ENCODE data around the gene GOLM1.
"Not testable (repeated sequence)": the region's sequence is repeated elsewhere in the genome, so short reads cannot be mapped to it uniquely, and the experiment has no call there.

GOLM1 gene, protein sequence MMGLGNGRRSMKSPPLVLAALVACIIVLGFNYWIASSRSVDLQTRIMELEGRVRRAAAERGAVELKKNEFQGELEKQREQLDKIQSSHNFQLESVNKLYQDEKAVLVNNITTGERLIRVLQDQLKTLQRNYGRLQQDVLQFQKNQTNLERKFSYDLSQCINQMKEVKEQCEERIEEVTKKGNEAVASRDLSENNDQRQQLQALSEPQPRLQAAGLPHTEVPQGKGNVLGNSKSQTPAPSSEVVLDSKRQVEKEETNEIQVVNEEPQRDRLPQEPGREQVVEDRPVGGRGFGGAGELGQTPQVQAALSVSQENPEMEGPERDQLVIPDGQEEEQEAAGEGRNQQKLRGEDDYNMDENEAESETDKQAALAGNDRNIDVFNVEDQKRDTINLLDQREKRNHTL

DNA sequence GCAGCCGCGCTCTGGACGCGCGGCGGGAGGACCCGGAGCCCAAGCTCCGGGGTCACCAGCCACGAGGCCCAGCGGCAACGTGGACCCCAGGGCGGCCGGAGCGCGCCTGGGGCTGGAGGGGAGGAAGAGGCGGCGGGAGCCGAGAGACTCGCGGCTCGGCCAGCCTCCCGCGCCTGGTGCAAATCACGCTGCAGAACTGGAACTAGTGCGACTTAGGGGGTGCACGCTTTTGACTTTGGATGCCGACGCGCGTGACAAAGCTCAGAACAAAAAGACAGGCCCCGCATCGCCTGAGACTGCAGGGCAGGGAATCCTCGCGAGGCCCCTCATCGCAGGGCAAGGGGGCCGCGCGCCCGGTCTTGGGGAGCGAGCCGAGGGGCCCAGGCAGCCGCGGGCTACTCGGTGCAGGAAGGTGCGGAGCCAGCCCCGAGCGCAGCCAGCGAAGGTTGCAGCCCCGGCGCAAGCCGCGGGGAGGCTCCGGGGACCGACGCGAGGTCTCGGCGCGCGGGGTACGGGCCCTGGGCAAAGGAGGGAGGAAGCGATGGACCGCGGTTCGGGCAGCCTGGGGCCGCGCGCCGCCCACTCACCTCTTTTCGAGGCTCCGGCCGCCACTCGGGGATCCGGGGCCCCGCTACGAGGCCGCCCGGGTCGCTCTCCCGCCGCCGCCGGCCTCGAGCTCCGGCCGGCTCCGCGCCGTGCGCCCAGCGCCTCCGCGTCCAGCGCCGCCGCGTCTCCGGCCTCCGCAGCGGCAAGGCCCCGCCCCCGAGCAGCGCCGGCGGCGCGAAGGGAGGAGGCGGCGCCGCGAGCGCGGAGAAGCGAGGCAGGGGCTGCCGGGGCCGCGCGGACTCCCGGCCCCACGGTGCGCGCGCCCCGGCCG is at the start of gene GOLM1:
Gene GOLM1, minus strand, starts transcription at position 735 of the 877 bp plus-strand sequence. CDS start 20,238 bp downstream, outside the sequence.
- H3K27ac ChIP-seq (ENCODE audit: low read depth in 2 of 2, low read length in 2 of 2) = peak within 1 kb of the TSS; percentile 87 to 93
- H3K4me3 ChIP-seq (ENCODE audit: low read length in 2 of 2) = peak within 1 kb of the TSS; percentile 69 to 82
- H3K4me1 ChIP-seq (ENCODE audit: control insufficient read depth in 2 of 2, insufficient read depth in 2 of 2, low read length in 2 of 2) = peaks cover 6 to 23% of the 10 kb centered on the region in 2 donors
- peak within 1 kb of the TSS; percentile 84 to 85 for H3K9ac ChIP-seq (ENCODE audit: low read depth in 1 of 2, low read length in 2 of 2)
- H3K27me3 ChIP-seq (ENCODE audit: control insufficient read depth in 2 of 2, insufficient read depth in 2 of 2, low read length in 2 of 2) = peaks cover 0 to 4% of the 10 kb centered on the region in 2 donors
- no peaks in the 10 kb centered on the region for H3K9me3 ChIP-seq (ENCODE audit: control insufficient read depth in 2 of 2, low read length in 2 of 2)
- H3K36me3 ChIP-seq (ENCODE audit: control insufficient read depth in 2 of 2, insufficient read depth in 2 of 2, low read length in 2 of 2) = no peaks in the 10 kb centered on the region

DNA sequence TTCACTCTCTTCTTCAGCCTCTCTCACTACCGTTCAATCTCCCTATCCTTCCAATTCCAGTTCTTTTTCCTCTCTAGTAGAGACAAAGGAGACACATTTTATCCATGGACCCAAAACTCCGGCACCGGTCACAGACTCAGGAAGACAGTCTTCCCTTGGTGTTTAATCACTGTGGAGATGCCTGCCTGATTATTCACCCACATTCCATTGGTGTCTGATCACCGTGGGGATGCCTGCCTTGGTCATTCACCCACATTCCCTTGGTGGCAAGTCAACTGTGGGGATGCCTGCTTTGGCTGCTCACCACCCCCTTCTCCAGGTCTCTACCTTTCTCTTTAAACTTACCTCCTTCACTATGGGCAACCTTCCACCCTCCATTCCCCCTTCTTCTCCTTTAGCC is 47.3 kb upstream of the GOLM1 start:
- H3K9ac ChIP-seq (ENCODE audit: low read depth in 1 of 2, low read length in 2 of 2); H3K27ac ChIP-seq (ENCODE audit: low read depth in 2 of 2, low read length in 2 of 2); H3K36me3 ChIP-seq (ENCODE audit: control insufficient read depth in 2 of 2, insufficient read depth in 2 of 2, low read length in 2 of 2); H3K4me3 ChIP-seq (ENCODE audit: low read length in 2 of 2); H3K27me3 ChIP-seq (ENCODE audit: control insufficient read depth in 2 of 2, insufficient read depth in 2 of 2, low read length in 2 of 2); H3K9me3 ChIP-seq (ENCODE audit: control insufficient read depth in 2 of 2, low read length in 2 of 2); H3K4me1 ChIP-seq (ENCODE audit: control insufficient read depth in 2 of 2, insufficient read depth in 2 of 2, low read length in 2 of 2): not testable (repeated sequence)

DNA sequence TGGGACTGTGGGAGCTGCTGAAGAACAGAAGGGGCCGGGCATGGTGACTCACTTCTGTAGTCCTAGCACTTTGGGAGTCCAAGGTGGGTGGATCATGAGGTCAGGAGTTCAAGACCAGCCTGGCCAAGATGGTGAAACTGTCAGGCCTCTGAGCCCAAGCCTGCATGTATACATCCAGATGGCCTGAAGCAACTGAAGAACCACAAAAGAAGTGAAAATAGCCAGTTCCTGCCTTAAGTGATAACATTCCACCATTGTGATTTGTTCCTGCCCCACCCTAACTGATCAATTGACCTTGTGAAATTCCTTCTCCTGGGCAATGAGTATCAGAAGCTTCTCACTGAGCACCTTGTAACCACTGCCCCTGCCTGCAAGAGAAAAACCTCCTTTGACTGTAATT is 46.6 kb upstream of the GOLM1 start:
- not testable (repeated sequence) for H3K9ac ChIP-seq (ENCODE audit: low read depth in 1 of 2, low read length in 2 of 2); H3K9me3 ChIP-seq (ENCODE audit: control insufficient read depth in 2 of 2, low read length in 2 of 2); H3K36me3 ChIP-seq (ENCODE audit: control insufficient read depth in 2 of 2, insufficient read depth in 2 of 2, low read length in 2 of 2)

DNA sequence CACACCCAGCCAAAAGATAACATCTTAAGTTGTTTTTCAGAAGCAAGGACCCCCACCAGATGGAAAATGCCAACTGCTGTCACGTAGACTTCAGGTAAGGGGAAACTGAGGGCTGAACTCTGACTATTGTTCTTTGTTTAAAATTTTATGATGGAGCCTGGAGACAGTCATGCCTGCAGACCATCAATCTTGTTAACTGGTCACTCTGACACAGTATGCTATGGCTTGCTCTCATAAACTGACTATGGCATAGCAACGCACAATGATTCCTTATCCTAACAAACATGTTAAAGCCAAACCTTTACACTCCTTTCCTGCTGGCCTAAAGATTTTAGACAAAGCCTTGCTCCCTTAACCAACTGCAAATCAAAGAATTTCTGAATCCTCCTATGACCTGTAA is 43.6 kb upstream of the GOLM1 start:
- Histone ChIP-seq H3K27me3 (ENCODE audit: control insufficient read depth in 2 of 2, insufficient read depth in 2 of 2, low read length in 2 of 2) (no peaks in the 10 kb centered on the region), H3K4me3 (ENCODE audit: low read length in 2 of 2) (no peak overlapping the region), H3K4me1 (ENCODE audit: control insufficient read depth in 2 of 2, insufficient read depth in 2 of 2, low read length in 2 of 2) (no peaks in the 10 kb centered on the region), H3K36me3 (ENCODE audit: control insufficient read depth in 2 of 2, insufficient read depth in 2 of 2, low read length in 2 of 2) (no peaks in the 10 kb centered on the region), H3K9ac (ENCODE audit: low read depth in 1 of 2, low read length in 2 of 2) (no peak overlapping the region), H3K27ac (ENCODE audit: low read depth in 2 of 2, low read length in 2 of 2) (no peak overlapping the region), H3K9me3 (ENCODE audit: control insufficient read depth in 2 of 2, low read length in 2 of 2) (no peaks in the 10 kb centered on the region)

More for the DNA sequence above, 46.6 kb upstream of the GOLM1 start:
- H3K27ac ChIP-seq (ENCODE audit: low read depth in 2 of 2, low read length in 2 of 2); H3K4me3 ChIP-seq (ENCODE audit: low read length in 2 of 2); H3K27me3 ChIP-seq (ENCODE audit: control insufficient read depth in 2 of 2, insufficient read depth in 2 of 2, low read length in 2 of 2); H3K4me1 ChIP-seq (ENCODE audit: control insufficient read depth in 2 of 2, insufficient read depth in 2 of 2, low read length in 2 of 2): not testable (repeated sequence)

DNA sequence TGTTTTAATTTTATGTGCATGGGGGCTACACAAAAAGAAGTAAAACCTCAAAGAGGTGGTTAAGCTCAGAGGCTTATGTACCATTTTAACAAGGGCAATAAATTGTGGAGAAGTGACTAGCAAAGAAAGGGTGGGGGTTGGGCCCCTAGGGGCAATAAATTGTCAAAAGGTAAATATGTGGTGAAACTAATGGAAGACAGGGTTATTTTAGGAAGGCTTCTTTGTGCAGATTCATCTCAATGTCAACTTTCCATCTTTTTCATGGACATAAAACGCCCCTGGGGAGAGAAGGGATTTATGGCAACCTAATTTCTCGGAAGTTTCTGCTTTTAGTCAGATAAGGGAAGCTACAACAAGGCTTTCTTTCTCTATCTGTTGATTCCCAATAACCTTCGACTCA is 42.5 kb upstream of the GOLM1 start:
- no peaks in the 10 kb centered on the region for H3K9me3 ChIP-seq (ENCODE audit: control insufficient read depth in 2 of 2, low read length in 2 of 2)

DNA sequence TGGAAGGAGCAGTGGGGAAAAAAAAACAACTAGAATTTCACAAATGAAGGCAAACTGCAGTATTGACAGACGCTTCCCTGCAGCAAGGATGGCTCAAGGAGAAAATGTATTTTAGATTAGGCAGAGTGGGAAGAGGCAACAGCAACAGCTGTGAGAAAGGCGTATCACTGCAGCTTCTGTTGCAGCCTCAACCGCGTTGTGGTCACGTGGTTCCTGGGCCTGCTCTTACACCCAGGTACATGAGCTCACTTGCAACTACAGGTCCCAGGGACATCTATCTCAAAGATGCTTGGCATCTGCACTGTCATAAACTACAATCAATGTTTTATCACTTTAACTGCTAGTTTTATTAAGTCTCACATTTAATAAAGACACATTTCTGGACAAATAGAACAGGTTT is 36.0 kb upstream of the GOLM1 start:
- H3K9ac ChIP-seq (ENCODE audit: low read depth in 1 of 2, low read length in 2 of 2) = no peak overlapping the region
- no peak overlapping the region for H3K27ac ChIP-seq (ENCODE audit: low read depth in 2 of 2, low read length in 2 of 2)
- no peaks in the 10 kb centered on the region for H3K36me3 ChIP-seq (ENCODE audit: control insufficient read depth in 2 of 2, insufficient read depth in 2 of 2, low read length in 2 of 2)
- no peaks in the 10 kb centered on the region for H3K27me3 ChIP-seq (ENCODE audit: control insufficient read depth in 2 of 2, insufficient read depth in 2 of 2, low read length in 2 of 2)
- no peaks in the 10 kb centered on the region for H3K9me3 ChIP-seq (ENCODE audit: control insufficient read depth in 2 of 2, low read length in 2 of 2)
- H3K4me3 ChIP-seq (ENCODE audit: low read length in 2 of 2) = no peak overlapping the region
- no peaks in the 10 kb centered on the region for H3K4me1 ChIP-seq (ENCODE audit: control insufficient read depth in 2 of 2, insufficient read depth in 2 of 2, low read length in 2 of 2)

More for the DNA sequence above, 42.5 kb upstream of the GOLM1 start:
- no peak overlapping the region for H3K27ac ChIP-seq (ENCODE audit: low read depth in 2 of 2, low read length in 2 of 2)
- no peaks in the 10 kb centered on the region for H3K36me3 ChIP-seq (ENCODE audit: control insufficient read depth in 2 of 2, insufficient read depth in 2 of 2, low read length in 2 of 2)
- H3K27me3 ChIP-seq (ENCODE audit: control insufficient read depth in 2 of 2, insufficient read depth in 2 of 2, low read length in 2 of 2) = no peaks in the 10 kb centered on the region
- no peaks in the 10 kb centered on the region for H3K4me1 ChIP-seq (ENCODE audit: control insufficient read depth in 2 of 2, insufficient read depth in 2 of 2, low read length in 2 of 2)
- no peak overlapping the region for H3K9ac ChIP-seq (ENCODE audit: low read depth in 1 of 2, low read length in 2 of 2)
- no peak overlapping the region for H3K4me3 ChIP-seq (ENCODE audit: low read length in 2 of 2)

DNA sequence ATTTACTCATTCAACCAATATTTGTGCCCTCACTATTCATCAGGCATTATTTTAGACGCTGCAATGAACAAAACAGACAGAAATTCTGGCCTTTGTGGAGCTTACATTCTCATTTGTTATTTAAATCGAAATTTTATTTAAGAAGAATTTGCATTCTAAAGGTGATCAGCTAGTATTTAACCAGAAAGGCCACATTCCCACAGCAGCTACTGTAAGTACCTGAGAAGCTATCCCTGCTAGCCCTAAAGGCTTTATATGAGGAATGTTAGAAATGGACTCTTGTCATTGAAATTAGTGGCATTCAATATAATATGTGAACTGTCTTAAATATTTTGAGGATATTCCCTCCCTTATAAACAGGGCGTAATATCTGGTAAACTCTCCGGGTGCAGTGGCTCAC is 35.0 kb upstream of the GOLM1 start:
- H3K9me3 ChIP-seq (ENCODE audit: control insufficient read depth in 2 of 2, low read length in 2 of 2) = no peaks in the 10 kb centered on the region
- no peak overlapping the region for H3K27ac ChIP-seq (ENCODE audit: low read depth in 2 of 2, low read length in 2 of 2)
- no peak overlapping the region for H3K9ac ChIP-seq (ENCODE audit: low read depth in 1 of 2, low read length in 2 of 2)
- H3K27me3 ChIP-seq (ENCODE audit: control insufficient read depth in 2 of 2, insufficient read depth in 2 of 2, low read length in 2 of 2) = no peaks in the 10 kb centered on the region
- no peaks in the 10 kb centered on the region for H3K36me3 ChIP-seq (ENCODE audit: control insufficient read depth in 2 of 2, insufficient read depth in 2 of 2, low read length in 2 of 2)
- H3K4me1 ChIP-seq (ENCODE audit: control insufficient read depth in 2 of 2, insufficient read depth in 2 of 2, low read length in 2 of 2) = no peaks in the 10 kb centered on the region
- no peak overlapping the region for H3K4me3 ChIP-seq (ENCODE audit: low read length in 2 of 2)

DNA sequence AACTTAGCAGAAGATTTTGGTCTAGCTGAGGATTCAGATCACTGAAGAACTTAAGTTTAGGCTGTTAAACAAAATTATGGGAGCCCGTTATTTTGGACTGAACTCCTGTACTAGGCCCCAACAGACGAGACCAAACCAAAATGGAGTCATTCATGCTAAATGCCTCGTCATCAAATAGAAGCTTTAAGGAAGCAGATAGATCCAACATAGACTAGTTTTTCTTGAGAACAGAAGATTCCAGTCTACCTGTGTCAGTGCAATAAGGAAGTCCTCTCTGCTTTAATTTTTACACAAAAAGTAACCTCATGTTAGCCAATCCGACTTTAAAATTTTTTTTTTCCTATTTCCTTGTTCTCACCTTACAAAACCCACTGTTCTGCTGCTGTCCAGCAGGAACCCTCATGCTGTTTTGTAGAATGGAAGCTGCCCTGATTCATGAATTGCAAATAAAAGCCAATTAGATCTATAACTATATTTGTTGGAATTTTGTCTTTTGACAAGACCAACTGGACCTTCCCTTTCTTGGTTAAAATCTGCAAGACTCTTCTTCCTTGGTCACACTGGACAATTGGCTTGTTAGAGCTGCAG is 29.0 kb upstream of the GOLM1 start:
- H3K27me3 ChIP-seq (ENCODE audit: control insufficient read depth in 2 of 2, insufficient read depth in 2 of 2, low read length in 2 of 2) = no peaks in the 10 kb centered on the region
- no peak overlapping the region for H3K9ac ChIP-seq (ENCODE audit: low read depth in 1 of 2, low read length in 2 of 2)
- peak overlapping the region in 1 of 2 donors; percentile 27 for H3K27ac ChIP-seq (ENCODE audit: low read depth in 2 of 2, low read length in 2 of 2)
- H3K36me3 ChIP-seq (ENCODE audit: control insufficient read depth in 2 of 2, insufficient read depth in 2 of 2, low read length in 2 of 2) = no peaks in the 10 kb centered on the region
- no peaks in the 10 kb centered on the region for H3K9me3 ChIP-seq (ENCODE audit: control insufficient read depth in 2 of 2, low read length in 2 of 2)
- peaks cover 5 to 13% of the 10 kb centered on the region in 2 donors for H3K4me1 ChIP-seq (ENCODE audit: control insufficient read depth in 2 of 2, insufficient read depth in 2 of 2, low read length in 2 of 2)
- no peak overlapping the region for H3K4me3 ChIP-seq (ENCODE audit: low read length in 2 of 2)

DNA sequence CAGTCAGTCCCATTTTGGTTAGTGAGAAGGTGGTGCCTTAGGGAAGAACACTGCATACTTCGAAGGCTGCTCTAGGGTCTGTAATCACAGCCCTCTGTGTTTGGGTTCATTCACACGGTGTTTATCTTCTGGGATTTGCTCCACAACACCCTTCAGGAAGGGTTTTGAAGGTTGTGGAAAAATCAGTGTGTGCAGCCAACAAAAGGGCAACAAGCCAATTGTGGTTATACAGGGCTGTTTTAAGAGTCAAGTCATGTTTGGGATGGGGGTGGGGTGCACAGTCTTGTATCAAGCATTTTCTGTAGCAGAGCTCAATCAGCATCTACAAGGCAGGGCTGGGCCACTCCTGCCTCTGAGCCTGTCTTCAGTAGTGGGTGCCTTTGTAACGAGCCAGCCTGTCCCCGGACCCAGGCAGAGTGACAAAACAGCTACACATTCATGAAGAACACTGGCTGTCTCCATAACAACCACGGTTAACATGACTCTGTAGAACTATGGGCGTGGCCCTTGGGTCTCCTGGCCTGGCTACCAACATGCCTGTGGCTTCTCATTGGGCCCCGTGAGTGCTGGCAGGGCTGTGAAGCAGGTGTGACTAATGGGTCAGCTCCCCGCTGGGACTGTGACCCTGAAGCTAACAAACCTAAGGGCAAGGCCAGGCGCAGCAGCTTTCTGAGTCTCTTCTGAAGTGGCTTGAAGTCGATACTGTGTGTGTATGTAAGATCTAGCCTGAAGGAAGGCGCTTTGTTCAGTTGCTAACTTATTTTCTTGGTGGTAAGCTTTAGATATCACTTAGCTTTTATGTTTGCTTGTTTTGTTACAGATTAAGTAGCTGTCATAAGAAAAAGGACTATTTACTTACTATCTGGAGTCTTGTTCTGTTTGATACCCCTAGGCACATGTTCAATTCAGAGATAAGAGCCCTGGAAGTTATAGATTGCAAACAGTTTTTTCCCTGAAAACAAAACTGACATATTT is 27.9 kb upstream of the GOLM1 start:
- Histone ChIP-seq H3K36me3 (ENCODE audit: control insufficient read depth in 2 of 2, insufficient read depth in 2 of 2, low read length in 2 of 2) (no peaks in the 10 kb centered on the region), H3K4me1 (ENCODE audit: control insufficient read depth in 2 of 2, insufficient read depth in 2 of 2, low read length in 2 of 2) (peaks cover 5 to 13% of the 10 kb centered on the region in 2 donors), H3K27me3 (ENCODE audit: control insufficient read depth in 2 of 2, insufficient read depth in 2 of 2, low read length in 2 of 2) (no peaks in the 10 kb centered on the region), H3K9ac (ENCODE audit: low read depth in 1 of 2, low read length in 2 of 2) (peak overlapping the region in 1 of 2 donors; percentile 4), H3K9me3 (ENCODE audit: control insufficient read depth in 2 of 2, low read length in 2 of 2) (no peaks in the 10 kb centered on the region), H3K4me3 (ENCODE audit: low read length in 2 of 2) (peak overlapping the region in 1 of 2 donors; percentile 15), H3K27ac (ENCODE audit: low read depth in 2 of 2, low read length in 2 of 2) (peak overlapping the region; percentile 28 to 69)
